DMS53 (cell line): ENCODE measurements around the gene MYRF.

ENCODE experiments used
- DNase-seq: peaks from one replicate; lab custom pipeline; 2025; lab: John Stamatoyannopoulos, UW

The MYRF gene

DNA sequence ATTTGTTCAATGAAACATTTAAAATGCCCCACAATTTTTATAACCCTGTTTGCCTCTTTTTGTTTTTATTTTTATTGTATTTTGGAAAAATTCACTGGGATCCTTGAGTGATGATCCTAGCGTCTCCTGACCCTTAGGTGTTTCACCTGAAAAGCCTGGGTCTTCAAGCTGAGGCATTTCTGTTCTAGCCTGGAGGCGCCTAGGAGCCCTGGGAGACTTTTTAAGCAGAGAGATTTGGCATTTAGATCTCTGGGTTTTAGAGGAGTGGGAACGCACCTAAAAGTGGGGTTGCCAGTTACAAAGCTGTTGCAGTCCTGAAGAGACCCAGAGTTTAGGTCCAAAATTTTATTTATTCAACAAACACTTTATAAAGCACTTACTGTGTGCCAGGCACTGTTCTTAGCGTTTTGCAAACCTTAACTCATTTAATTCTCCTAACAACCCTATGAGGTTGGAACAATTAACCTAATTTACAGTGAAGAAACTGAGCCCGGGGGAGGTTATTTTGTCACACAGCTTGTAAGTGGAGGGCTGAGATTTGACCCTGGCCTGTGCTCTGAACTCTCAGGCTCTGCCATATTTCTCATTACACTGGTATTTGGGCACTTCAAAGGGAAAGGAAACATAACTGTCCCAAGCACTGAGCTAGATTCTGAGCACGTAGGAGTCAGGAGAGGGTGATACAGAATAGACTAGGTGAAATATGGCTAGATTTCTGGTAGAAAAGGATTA is 65.2 kb downstream of the MYRF start:
- peak; percentile 28 for DNase-seq

DNA sequence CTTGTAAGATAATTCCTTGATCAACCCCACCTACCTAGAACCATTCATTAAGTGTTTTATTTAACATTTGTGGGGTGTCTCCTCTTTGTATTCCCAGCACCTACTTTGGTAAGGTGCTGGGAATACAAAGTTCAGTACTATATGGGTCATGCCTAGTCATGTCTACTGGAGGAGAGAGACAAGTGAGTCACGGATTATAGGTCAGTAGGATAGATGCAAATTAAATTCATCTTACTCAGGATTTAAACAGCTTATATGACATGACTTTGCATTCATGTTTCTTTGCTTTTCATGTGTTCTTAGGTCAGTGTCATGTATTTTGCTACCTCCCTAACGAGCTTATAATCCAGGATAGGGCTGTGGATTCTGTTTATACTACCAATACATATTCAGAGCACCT is 67.7 kb downstream of the MYRF start:
- no peak for DNase-seq

GRCh38 chr11:61826930-61827570 is 74.6 kb downstream of the MYRF start:
- DNase-seq, result peak; percentile 42

GRCh38 chr11:61827571-61828378 is 75.3 kb downstream of the MYRF start, which contains the start of gene FADS2:
TSS of gene FADS2 (plus strand) at chr11:61828300. CDS start at chr11:61828391, 91 bp downstream.
- DNase-seq, result peak; percentile 98

DNA sequence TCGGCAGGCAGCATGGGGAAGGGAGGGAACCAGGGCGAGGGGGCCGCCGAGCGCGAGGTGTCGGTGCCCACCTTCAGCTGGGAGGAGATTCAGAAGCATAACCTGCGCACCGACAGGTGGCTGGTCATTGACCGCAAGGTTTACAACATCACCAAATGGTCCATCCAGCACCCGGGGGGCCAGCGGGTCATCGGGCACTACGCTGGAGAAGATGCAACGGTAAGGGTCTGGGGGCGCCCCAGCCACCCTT is 75.9 kb downstream of the MYRF start:
- no peak for DNase-seq

DNA sequence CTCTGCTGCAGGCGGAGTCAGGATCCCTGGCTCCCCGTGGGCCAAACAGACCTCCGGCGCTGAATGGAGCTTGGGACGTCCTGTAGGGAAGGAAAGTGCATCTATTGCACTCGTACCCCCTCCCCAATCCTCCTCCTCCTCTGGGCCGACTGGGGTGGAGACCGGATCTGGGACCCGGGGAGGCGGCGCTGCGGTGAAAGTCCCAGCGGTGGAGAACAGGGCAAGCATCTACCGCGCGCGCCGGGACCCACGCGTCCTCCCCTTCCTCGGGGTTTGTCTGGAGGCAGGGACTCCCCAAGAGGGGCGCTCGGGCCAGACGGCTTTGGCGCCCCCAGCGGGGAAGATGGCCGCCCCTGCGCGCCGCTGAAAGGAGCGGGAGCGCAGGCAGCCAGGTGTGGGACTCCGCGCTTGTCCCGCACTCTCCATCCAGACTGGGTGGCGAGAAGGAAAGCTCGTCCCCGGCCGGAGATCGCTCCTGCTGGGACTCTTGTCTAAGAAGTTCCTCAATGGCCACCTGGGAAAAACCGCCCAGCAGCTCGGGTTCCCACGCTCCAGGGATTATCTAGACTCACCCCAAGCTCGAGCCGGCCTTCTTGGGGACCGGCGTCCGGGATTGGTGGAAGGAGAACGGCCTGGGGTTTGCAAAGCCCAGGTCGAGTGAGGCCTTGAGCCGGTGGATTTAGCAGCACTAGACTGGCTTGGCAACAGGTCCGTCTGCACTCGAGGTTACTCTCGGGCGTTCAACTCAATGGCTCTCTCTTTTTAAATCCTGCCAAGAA is 76.4 kb downstream of the MYRF start:
- peak; percentile 73 for DNase-seq

- DNase-seq, result no peak
These were observed 77.4 kb downstream of the MYRF start for GRCh38 chr11:61829806-61830205.

DNA sequence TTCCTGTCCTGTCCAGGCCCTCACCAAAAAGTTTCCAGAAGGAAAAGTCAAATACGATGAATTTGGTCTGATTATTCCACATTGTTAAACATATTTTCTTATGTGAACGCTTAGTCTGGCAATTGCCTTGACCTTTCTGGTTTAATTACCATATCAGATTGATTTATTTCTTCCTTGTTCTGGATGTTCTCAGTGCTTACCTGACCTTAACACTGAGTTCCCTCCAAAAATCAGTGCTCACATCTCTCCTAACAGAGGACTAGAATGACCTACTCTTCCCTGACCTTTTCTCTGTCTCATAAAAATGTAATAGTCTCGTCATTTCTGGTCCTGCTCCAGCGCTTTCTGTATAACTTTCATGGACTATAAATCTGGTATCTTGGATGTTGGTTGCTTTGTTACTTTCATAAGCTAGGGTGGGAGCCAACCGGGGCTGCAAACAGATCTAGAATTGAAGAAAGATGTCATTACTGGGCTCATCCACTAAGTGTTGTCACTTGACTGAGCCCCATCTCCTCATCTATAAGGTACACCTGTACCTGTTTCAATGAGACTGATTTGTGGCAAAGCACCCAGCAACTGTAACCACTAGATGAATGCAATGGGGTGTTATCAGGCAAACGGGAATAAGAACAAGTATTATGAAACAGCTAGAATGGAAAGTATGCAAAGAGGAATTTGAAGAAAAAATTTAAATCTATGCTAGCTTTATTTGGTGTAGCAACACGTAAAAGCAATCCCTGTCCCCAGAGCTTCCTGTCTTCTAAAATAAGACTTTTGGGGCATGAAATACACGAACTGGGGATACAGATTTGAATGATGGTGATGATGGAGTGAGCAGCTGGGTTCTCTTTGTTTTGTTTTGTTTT is 78.0 kb downstream of the MYRF start:
- DNase-seq, result no peak

DNA sequence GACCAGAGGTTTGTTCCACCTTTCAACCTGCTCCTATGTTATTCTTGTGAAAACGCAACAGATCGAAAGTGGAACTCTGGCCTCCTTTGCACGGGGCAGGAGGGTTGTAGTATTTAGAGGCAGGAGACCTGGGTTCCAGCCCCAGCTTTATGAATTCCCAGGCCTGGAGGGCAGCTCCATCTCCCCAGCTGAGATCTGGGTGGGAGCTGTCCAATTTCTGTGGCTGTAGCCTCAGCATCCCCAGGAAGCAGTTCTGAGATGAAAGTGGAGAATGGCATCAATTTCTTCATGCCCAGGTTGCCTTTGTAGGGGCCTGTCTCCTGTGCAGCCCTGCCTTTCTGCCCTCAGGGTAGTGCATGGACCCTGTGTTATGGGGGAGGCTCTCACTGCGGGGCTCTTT is 79.8 kb downstream of the MYRF start:
- no peak for DNase-seq

DNA sequence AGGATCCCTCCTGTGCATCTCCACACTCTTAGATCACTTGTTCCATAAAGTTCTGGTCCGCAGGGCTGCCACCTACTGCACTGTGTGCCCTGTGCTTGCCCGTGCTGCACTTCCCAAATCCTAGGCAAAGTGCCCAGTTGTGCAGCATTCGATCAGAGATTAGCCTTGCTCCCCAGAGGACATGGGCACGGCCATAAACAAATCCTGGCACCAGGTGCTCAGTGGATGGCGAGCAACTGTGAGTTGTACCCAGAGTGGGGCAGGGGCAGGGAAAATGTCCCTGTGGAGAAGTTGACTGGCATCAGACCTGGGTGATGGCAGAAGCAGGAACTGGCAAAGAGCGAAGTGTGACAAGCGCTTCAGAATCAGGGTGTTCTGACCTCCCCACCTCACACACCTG is 80.3 kb downstream of the MYRF start:
- DNase-seq, result no peak

DNA sequence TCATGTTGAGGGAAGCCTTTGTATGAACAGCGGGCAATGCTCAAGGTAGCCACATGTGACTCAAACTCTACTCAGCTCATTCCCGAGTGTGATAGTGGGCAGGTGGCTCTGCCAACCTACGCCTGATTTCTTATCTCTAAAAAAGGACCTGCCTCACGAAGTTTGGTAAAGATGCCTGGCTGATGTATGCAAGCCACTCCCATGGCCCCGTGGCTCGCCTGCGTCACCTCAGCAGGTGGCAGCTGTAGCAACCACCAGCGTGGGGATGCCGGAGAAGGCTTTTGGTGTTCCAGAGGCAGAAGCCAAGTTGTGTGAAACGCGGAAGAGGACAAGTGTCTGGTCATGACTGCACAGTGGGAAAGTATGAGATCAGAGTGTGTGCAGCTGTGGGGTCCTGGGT is 81.0 kb downstream of the MYRF start:
- no peak for DNase-seq

DNA sequence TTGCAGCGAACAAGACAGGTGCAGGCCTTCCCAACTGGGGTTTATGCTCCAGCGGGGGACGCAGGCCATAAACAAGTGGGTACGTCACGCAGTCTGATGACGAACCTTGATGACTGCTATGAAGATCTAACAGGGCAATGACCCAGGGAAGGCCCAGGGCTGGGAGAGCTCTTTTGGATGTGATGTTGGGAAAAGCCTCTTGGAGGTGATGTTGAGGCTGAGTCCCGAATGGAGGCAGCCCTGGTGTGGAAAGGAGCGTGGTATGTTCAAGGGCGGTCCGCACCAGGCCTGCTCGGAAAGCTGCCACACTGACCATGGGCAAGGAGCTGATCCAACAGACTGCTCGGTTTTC is 81.5 kb downstream of the MYRF start:
- DNase-seq, result no peak

DNA sequence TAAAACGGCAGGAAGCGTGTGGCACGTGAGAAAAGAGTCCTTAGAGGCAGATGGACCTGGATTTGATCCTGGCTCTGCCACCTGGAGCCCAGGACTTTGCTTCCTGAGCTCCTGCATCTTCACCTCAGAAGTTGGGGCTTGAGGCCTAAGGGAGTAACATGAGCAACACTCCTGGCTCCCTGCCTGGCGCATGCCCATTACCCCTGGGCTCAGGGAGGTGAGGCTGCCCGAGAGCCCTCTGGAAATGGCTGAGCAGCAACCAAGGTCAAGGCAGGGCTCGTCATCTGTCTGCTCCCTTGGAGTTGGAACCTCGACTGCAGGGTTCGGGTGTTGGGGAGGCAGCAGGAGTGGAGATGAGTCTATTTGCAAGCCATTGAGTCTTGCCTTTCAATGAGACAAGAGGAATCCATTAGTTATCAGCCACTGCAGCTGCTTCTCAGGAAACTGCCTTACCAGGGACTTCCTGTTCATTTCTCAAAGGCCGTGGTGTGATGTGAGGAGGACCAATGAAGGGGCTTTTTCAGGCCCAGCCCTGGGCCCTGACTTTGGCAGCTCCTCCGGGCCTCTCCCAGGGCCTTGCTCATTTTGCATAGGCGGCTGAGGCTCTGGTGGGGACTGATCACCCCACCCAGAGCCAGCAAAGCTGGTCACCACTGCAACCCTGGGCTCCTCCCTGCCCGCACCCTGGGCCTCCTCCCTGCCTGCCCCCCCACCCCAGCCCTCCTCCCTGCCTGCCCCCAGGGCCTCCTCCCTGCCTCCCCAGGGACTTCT is 82.0 kb downstream of the MYRF start:
- no peak for DNase-seq

DNA sequence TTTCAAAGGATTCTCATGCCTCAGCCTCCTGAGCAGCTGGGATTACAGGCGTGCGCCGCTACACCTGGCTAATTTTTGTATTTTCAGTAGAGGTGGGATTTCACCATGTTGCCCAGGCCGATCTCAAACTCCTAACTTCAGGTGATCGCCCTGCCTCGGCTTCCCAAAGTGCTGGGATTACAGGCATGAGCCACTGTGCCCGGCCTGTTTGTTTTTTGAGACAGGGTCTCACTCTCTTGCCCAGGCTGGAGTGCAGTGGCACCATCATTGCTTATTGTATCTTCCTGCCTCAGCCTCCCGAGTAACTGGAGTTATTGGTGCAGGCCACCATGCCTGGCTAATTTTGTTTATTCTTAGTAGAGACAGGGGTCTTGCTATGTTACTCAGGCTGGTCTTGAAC is 83.8 kb downstream of the MYRF start:
- no peak for DNase-seq

DNA sequence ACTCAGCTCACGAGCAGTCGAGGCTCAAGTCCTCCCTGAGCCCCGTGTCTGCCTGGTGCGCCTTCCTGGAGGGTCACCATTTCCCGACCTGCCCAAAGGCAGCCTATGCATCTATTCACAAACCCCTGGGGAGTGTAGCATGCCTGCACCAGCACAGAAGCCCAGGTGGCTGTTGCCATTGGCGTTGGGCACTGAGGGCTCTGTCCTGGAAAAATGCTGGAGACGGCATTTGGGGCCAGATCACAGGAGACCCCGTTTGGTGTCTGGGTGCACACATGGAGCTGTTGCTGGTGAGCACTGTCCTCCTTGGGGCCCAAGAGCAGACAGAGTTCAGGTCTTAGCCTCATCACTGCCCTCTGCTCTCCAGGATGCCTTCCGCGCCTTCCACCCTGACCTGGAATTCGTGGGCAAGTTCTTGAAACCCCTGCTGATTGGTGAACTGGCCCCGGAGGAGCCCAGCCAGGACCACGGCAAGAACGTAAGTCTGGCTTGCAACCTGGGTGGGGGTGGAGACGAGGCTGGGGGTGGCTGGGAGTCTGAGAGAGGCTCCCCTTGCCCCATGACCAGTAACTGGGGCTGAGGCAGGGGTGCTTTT is 85.1 kb downstream of the MYRF start:
- no peak for DNase-seq
